IPS-11a (cell line): ENCODE data around the gene MCM8.
A peak's percentile ranks its signal among the peaks of the same experiment; 100 is the strongest.

Experiments
- H3K4me3 ChIP-seq: one replicate; pipeline ENCODE4 v1.5.1; 2013; ENCODE audit warnings: low read depth, low read length, control low read depth

MCM8 gene

GRCh38 chr20:5950271-5951031, at the start of gene MCM8, which contains the start of gene TRMT6:
Gene MCM8 (plus strand): TSS chr20:5950652. CDS start chr20:5952016, 1,364 bp downstream.
Gene TRMT6 (minus strand): TSS chr20:5950533. CDS start chr20:5950405, 128 bp downstream.
- peak within 1 kb of the TSS; percentile 97 for H3K4me3 ChIP-seq

DNA sequence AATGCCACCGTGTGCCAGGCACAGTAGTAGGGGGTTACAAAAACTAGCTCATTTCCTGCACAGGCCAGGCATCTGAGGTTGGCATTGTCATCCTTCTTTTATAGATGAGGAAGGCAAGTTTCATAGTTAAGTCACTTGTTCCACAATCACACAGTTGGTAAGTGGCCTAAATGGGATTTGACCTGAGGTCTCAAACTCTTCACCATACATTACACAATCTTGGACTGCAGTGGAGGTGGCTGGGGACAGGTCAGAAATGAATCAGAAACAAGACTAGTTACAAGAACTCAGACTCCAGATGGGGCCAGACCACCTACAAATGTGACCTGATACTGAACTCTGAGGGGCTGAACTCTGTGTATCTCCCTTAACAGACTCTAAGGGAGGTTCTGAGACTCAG, 49.5 kb upstream of the MCM8 start:
- H3K4me3 ChIP-seq = no peak overlapping the region

DNA sequence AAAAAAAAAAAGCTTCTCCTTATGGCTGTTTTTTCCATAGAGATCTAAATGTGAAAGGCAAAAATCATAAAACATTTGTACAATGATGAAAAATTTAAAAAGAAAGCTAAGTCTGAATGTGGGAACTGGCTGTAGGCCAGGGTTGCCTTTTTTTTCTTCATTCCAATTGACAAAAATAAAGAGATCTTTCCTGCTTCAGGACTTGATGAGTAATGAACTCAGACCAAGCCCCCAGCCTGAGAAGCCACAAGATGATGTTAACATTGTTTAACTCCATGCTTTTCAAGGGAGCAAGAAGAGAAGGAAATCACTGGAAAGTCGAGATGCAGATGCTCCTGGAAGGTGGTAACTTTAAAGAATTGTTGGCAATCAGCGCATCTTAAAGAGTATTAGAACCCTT, 41.5 kb upstream of the MCM8 start:
- H3K4me3 ChIP-seq = no peak overlapping the region

- H3K4me3 ChIP-seq = no peak overlapping the region
Observed at GRCh38 chr20:5910186-5910585, 40.3 kb upstream of the MCM8 start.

- H3K4me3 ChIP-seq = no peak overlapping the region
Observed at GRCh38 chr20:5913166-5913565, 37.3 kb upstream of the MCM8 start.

GRCh38 chr20:5914859-5915258, 35.6 kb upstream of the MCM8 start:
- no peak overlapping the region for H3K4me3 ChIP-seq

GRCh38 chr20:5918856-5919625, 31.4 kb upstream of the MCM8 start:
- H3K4me3 ChIP-seq = no peak overlapping the region

- H3K4me3 ChIP-seq = no peak overlapping the region
Observed at GRCh38 chr20:5919626-5920544, 30.6 kb upstream of the MCM8 start.

GRCh38 chr20:5920581-5920980, 29.9 kb upstream of the MCM8 start:
- H3K4me3 ChIP-seq = no peak overlapping the region

DNA sequence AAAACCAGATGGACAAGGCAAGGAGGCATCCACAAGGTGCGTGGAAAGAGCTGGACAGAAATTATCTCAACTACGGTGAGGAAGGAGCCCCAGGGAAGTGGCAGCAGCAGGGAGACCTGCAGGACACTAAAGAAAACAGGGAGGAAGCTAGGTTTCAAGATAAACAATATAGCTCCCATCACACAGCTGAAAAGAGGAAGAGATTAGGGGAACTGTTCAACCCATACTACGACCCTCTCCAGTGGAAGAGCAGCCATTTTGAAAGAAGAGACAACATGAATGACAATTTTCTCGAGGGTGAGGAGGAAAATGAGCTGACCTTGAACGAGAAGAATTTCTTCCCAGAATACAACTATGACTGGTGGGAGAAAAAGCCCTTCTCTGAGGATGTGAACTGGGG, 27.0 kb upstream of the MCM8 start:
- H3K4me3 ChIP-seq = no peak overlapping the region

DNA sequence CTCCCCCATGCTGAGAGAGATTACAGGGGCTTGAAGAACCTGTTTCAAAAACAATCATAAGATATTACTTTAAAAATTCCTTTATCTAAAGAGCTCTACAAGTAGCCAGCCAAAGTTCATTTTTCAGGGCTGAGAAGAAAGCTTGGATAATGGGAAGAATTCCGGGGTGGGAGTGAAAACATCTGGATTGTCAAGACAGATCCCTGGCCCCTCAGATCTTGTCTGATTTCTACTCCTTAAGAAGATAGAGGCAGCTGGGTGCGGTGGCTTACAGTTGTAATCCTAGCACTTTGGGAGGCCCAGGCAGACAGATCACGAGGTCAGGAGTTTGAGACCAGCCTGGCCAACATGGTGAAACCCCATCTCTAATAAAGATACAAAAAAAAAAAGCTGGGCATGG, 24.9 kb upstream of the MCM8 start:
- H3K4me3 ChIP-seq = no peak overlapping the region

DNA sequence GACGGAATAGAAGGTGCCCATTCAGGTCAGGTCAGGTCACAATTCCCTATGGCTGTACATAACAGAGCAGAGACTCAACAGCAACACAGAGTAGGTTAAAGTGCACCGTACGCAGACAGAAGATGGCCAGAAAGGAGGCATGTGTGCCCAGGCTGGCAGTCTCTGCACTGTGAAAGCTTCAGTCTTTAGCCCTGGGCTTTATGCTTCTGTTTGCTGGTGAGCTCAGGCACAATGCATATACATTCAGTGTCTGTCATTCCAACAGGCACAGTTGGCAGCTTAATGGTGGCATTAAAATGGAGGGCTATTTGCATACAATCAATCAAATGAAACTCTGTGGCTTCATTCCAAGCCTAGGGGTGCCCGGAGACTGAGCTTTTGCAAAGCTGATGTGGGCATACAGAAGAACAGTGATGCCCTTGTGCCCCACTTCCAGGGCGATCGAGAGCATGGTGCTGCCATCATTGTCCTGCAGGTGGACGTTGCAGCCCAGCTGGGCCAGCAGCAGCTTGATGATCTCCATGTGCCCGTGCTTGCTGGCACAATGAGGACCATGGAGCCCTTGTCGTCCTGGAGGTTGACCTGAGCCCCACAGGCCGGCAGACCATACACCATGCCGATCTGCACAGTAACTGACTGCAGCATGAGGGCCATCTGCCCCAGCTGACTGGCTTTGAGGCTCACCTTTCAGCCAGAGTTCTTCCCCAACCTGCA, 22.5 kb upstream of the MCM8 start:
- no peak overlapping the region for H3K4me3 ChIP-seq

DNA sequence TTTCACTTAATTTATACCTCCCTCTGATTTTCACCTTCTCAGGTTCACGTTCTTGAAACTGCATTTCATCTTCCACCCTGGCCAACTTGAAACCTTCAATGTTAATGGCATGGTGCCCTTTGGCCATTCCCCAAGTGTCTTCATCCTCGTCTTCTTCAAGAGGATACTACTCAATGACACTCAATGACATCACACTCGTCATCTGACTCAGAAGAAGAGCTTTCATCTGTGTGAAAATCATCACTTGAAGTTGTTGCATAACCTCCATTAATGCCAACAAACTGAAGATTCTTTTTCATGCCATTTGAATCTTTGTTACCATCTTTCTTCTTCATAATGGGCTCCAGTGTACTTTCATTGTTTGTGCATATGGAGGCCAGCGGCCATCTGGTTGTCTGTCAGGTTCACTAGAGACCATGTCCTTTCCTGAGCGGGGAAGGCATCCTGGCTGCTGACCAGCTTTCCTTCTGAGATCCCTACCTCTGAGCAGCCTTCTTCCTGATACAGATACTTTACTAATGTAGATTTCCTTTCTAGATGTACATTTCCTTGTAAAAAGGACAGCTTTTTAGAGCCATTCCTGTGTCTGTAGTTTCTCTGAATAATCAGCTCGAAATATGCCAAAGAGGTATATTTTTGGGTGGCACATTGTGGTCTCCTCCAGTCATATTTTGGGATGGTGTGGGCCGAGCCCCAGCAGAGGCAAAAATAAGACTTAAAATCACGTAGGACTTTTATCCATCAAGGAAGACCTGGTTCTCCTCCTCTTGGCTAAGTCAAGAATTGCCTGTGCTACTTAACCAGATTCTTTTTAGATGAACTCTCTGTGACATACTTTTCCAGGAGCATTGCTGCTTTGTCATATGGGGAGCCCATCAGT, 21.4 kb upstream of the MCM8 start:
- H3K4me3 ChIP-seq = no peak overlapping the region

- no peak overlapping the region for H3K4me3 ChIP-seq
Observed at GRCh38 chr20:5931411-5931810, 19.0 kb upstream of the MCM8 start.

GRCh38 chr20:5932796-5933195, 17.7 kb upstream of the MCM8 start:
- H3K4me3 ChIP-seq = no peak overlapping the region

DNA sequence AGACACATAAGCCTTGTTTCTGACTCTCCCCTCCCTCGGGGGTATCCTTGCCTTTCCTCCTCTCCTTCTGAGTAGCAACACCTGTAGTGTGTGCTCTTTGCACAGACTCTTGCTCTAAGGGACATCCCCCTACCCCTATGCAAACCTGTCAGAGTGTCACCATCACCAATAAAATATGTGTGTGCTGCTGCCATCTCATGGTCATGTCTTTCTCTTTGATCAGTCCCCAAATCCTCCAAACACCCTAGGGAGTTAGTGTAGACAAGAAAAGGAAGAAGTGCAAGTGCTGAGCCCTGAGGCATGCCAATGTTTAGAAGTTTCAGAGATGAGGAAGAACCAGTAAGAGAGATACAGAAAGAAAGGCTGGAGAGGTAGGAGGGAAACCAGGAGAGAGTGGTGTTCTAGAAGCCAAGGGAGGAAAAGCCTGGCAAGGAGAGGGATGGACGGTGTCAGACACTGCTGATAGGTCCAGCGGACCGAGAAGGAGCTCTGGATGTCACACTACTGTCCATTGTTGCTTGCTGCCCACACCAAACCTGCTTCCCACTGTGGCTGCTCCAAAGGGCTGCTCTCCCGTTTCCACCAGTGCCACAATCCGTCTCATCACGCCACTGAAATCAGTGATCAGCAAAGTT, 16.5 kb upstream of the MCM8 start:
- no peak overlapping the region for H3K4me3 ChIP-seq

DNA sequence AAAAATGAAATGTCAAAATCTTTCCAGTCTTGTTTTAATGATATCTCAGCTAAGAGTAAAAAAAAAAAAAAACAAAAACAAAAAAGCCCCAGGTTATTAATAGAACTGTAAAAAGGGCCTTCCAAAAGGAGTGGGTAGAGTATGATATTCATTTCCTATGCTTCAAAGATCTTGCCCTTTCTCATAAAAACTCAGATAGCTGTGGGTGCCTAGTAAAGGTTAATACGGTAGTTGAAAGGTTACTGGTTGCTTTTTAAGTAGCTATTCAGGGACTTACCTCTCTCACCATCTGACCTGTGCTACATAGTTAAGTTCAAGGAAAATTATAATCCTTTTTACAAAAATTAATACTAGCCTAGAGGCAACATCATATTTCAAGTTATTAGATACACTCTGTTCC, 15.1 kb upstream of the MCM8 start:
- no peak overlapping the region for H3K4me3 ChIP-seq

- H3K4me3 ChIP-seq = no peak overlapping the region
Observed at GRCh38 chr20:5936238-5936637, 14.2 kb upstream of the MCM8 start.

DNA sequence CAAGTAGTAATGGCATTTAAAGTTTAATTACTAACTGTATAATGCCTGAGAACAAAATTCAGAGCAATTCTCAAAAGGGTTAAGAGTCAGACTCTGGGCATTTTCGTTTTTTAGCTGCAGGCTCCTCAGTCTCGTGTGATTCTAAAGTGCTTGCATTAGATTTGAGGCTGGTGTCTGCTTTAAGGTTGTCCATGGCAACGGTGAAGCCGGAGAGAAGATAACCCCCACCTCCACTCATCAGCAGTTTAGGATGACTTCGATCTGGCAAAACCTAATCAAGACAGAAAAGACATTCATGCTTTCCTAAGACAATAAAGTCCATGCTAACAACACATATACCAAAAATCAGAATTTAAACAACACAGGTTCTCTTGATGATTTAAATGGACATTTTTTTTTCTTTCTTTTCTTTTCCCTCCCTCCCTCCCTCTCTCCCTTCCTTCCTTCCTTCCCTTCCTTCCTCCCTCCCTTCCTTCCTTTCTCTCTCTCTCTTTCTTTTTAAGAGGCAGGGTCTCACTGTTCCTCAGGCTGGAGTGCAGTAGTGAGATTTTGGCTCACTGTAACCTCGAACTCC, 11.9 kb upstream of the MCM8 start:
- H3K4me3 ChIP-seq = no peak overlapping the region
